Measurements from ENCODE around the gene RBP2. TPM values are rescaled to one million over a fixed set of nuclear protein-coding genes. Genes with fewer than 3 reads are reported as not detected.

RBP2 gene
- total and polyA plus RNA-seq, 7 donors = 0.87 to 57.1 (median 6.0) TPM; not detected in 4

- no peak overlapping the region for H3K4me3 ChIP-seq
- H3K27me3 ChIP-seq = no peaks in the 10 kb centered on the region
- no peak for DNase-seq
- H3K4me1 ChIP-seq = no peaks in the 10 kb centered on the region
- H3K36me3 ChIP-seq = no peaks in the 10 kb centered on the region
- H3K27ac ChIP-seq = no peak overlapping the region
- WGBS, 2 donors = 94 to 97% methylated on average over 1 of the region's 1 CpG
- TF ChIP-seq POLR2A (IDR thresholded peaks at IDR 0.05) (no peak), EP300 (IDR thresholded peaks at IDR 0.05) (no peak), POLR2AphosphoS5 (IDR thresholded peaks at IDR 0.05) (no peak)
- TF ChIP-seq, protein P1, sequence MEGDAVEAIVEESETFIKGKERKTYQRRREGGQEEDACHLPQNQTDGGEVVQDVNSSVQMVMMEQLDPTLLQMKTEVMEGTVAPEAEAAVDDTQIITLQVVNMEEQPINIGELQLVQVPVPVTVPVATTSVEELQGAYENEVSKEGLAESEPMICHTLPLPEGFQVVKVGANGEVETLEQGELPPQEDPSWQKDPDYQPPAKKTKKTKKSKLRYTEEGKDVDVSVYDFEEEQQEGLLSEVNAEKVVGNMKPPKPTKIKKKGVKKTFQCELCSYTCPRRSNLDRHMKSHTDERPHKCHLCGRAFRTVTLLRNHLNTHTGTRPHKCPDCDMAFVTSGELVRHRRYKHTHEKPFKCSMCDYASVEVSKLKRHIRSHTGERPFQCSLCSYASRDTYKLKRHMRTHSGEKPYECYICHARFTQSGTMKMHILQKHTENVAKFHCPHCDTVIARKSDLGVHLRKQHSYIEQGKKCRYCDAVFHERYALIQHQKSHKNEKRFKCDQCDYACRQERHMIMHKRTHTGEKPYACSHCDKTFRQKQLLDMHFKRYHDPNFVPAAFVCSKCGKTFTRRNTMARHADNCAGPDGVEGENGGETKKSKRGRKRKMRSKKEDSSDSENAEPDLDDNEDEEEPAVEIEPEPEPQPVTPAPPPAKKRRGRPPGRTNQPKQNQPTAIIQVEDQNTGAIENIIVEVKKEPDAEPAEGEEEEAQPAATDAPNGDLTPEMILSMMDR (IDR thresholded peaks at IDR 0.05) = no peak
- no peaks in the 10 kb centered on the region for H3K9me3 ChIP-seq
- intact Hi-C loops (cut with DNase I) = no loop called here
These were observed 21.1 kb downstream of the RBP2 start for GRCh38 chr3:139455206-139455605.

DNA sequence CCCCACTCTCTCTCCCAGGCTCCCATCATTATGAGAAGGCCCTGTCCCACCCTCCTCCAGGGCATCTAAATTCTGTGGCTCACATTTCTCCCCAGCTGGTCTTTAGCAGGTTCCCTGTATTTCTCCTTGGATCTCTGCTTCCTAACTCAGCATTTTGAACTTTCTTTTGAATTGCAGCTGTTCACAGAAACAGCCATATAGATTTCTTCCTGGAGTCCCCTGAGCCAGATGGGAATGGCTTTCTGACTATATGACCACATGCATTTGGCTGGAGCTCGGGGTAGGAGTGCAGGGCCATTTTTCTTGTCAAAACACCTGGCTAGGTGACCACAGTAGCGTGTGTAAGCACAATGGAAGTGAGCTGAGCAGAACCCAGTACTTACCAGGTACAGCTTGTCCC lies 22.0 kb downstream of the RBP2 start:
- H3K27ac ChIP-seq = no peak overlapping the region
- H3K9me3 ChIP-seq = no peaks in the 10 kb centered on the region
- WGBS, 2 donors = 85 to 87% methylated on average over 2 of the region's 2 CpGs
- DNase-seq = no peak
- intact Hi-C loops (cut with DNase I) = no loop called here
- H3K27me3 ChIP-seq = no peaks in the 10 kb centered on the region
- H3K4me1 ChIP-seq = no peaks in the 10 kb centered on the region
- TF ChIP-seq EP300 (IDR thresholded peaks at IDR 0.05) (no peak), POLR2A (IDR thresholded peaks at IDR 0.05) (no peak), POLR2AphosphoS5 (IDR thresholded peaks at IDR 0.05) (no peak)
- TF ChIP-seq, protein P1 (IDR thresholded peaks at IDR 0.05) = no peak
- H3K4me3 ChIP-seq = no peak overlapping the region
- H3K36me3 ChIP-seq = no peaks in the 10 kb centered on the region

- Histone ChIP-seq H3K36me3 (no peaks in the 10 kb centered on the region), H3K9me3 (no peaks in the 10 kb centered on the region), H3K4me1 (no peaks in the 10 kb centered on the region), H3K27me3 (no peaks in the 10 kb centered on the region), H3K27ac (no peak overlapping the region), H3K4me3 (no peak overlapping the region)
- TF ChIP-seq, protein P1 (IDR thresholded peaks at IDR 0.05) = no peak
- TF ChIP-seq POLR2AphosphoS5 (IDR thresholded peaks at IDR 0.05) (no peak), POLR2A (IDR thresholded peaks at IDR 0.05) (no peak), EP300 (IDR thresholded peaks at IDR 0.05) (no peak)
- intact Hi-C loops (cut with DNase I) = no loop called here
- DNase-seq = no peak
These were observed 26.2 kb downstream of the RBP2 start for GRCh38 chr3:139450159-139450558.

GRCh38 chr3:139449566-139449965 lies 26.8 kb downstream of the RBP2 start:
- Histone ChIP-seq H3K27ac (no peak overlapping the region), H3K36me3 (no peaks in the 10 kb centered on the region), H3K27me3 (no peaks in the 10 kb centered on the region), H3K4me1 (no peaks in the 10 kb centered on the region), H3K4me3 (no peak overlapping the region), H3K9me3 (no peaks in the 10 kb centered on the region)
- WGBS, 2 donors = 90 to 92% methylated on average over 5 of the region's 5 CpGs
- intact Hi-C loops (cut with DNase I) = no loop called here
- DNase-seq = no peak
- no peak for TF ChIP-seq EP300 (IDR thresholded peaks at IDR 0.05)
- TF ChIP-seq POLR2AphosphoS5 (IDR thresholded peaks at IDR 0.05) = no peak
- TF ChIP-seq POLR2A (IDR thresholded peaks at IDR 0.05) = no peak
- TF ChIP-seq, protein P1 (IDR thresholded peaks at IDR 0.05) = no peak

DNA sequence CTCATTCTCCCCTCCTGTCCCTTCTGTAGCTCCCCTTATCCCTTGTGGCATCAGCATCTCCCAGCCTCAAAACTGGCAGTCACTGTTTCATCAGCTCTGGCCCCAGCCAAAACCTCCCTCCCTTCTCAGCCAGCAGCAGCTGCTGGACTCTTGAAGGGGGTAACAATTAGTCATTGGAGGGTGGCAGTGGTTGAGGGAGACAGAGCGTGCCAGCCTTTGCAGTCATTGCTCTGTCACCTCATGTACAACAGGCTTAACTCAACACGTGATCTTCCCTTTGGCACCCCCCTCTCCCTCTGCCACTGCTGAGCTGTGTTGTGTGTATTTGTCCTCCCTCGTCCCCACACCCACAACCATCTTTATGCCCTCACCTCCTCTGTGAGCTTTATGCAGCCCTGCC lies 28.2 kb downstream of the RBP2 start:
- Histone ChIP-seq H3K27me3 (no peaks in the 10 kb centered on the region), H3K27ac (no peak overlapping the region), H3K36me3 (no peaks in the 10 kb centered on the region), H3K4me3 (no peak overlapping the region), H3K9me3 (no peaks in the 10 kb centered on the region), H3K4me1 (no peaks in the 10 kb centered on the region)
- 79 to 80% methylated on average over 3 of the region's 3 CpGs for WGBS, 2 donors
- no peak for DNase-seq
- intact Hi-C loops (cut with DNase I) = no loop called here
- TF ChIP-seq EP300 (IDR thresholded peaks at IDR 0.05) (no peak), POLR2AphosphoS5 (IDR thresholded peaks at IDR 0.05) (no peak)

All from sigmoid colon (tissue), 7 donors.